IPS-NIHi7 (cell line): Measurements from ENCODE around the gene IBSP.

Experiments used
- DNase-seq: peaks from one replicate; pipeline ENCODE4 v3.0.0; 2012; ENCODE audit warnings: mixed read lengths; ENCODE audit errors: extremely low spot score

The IBSP gene

GRCh38 chr4:87799301-87800113 is at the start of gene IBSP:
IBSP (plus strand) TSS chr4:87799554; CDS start chr4:87802362, 2,808 bp downstream.
- no peak for DNase-seq

DNA sequence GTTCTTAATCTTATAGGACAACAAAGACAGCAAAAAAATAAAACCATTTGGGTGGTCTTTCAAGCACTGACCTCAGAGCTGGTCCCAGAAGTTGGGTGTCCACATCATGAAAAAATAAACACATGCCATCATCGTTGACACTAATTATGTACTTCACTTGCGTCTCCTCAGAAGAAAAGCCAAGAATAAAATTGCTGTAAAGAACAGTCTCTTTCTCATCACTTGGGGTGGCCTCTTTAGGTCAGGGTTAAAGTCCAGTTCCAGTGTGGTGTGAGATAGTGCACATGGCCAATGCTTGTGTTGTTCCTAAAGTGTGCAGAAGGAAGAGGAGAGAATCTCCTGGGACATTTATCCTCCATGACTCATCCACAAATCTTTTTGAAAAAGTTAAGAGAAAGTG is 49.5 kb upstream of the IBSP start:
- no peak for DNase-seq

DNA sequence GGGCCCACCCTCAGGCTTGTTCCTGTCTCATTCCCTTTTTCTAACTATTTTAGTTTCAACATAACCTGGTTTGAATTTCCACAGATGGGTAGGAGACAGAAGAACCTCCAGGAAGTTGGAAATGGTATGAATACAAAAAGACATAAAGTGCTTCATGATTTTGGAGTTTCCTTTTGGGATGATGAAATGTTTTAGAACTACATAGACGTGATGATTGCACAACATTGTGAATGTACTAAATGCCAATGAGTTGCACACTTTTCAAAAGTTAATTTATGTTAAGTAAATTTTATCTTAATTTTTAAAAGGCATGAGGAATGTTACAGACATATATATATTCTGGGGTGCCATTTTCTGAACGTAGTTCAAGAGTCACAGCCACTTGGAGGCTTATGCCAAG is 41.1 kb upstream of the IBSP start:
- no peak for DNase-seq

DNA sequence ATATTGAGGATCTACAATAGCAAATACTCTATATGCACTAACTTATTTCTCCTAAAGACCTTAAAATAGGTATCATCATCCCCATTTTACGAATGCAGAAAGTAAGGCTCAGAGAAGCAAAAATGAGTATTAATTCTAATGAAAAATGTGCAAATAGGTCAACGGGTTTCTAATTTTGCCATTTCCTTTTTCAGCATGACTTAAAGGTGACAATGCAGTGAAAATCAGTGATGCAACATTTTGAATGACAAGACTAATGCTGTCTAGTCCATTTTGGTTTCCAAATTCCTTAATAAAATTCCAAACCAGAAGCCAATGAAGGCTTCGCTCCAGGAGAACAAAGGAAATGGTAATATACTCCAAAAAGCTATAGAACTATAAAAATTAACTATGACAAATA is 37.0 kb upstream of the IBSP start:
- DNase-seq = no peak

GRCh38 chr4:87781569-87781968 is 17.8 kb upstream of the IBSP start:
- DNase-seq = no peak

- no peak for DNase-seq
These were observed 15.6 kb upstream of the IBSP start for GRCh38 chr4:87783781-87784180.

GRCh38 chr4:87785731-87786509 is 13.4 kb upstream of the IBSP start:
- no peak for DNase-seq

GRCh38 chr4:87802858-87803257 is 3.5 kb downstream of the IBSP start:
- DNase-seq = no peak

DNA sequence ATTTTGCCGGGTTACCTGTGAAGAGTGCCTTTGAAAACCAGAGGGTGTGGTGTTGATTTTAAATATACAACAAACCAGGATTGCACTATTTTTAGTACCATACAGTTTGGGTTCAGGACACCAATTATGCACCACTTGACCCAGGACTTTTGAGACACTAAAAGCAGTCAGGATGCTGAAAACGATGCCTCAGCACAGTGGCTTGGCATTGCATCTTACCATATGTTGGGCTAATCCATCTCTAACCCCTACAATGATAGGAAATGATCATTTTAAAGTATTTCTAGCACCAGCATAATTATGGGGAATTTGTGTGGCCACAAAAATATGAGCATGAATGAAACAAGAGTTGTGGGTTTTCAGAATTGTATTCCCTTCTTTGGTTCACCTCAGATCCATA is 4.1 kb downstream of the IBSP start:
- no peak for DNase-seq

DNA sequence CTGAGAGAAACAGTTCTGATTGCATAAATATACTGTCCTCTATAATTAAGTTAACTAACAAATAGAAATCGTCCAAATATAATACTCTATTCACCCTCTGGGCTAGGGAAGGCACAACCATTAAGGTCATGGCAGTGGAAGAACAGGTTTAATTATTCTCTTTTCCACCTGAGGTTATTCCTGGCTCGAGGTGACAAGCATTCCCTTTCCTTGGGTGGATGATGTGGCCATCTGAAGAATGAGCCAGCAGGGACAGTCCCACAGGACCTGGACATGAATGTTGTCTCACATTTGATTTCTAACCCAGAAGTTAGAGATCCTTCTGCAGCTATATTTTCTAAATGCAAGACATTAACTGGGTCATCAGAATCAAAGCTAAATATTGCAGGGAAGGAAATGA is 5.5 kb downstream of the IBSP start:
- no peak for DNase-seq

DNA sequence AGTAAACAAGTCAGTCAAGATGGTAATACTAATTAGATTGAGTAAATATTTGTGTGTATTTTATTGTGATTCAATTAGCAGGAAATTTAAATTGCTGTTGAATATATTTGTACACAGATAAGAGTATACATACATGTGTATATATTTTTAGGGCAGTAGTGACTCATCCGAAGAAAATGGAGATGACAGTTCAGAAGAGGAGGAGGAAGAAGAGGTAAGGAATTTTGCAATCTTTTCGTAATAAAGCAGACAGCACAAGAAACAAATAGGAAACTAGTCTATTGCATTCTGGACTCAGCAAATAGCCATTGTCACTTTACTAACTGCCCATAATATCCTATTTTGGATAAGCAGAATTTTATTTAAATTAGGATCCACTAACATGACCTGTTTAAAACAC is 6.6 kb downstream of the IBSP start:
- no peak for DNase-seq

DNA sequence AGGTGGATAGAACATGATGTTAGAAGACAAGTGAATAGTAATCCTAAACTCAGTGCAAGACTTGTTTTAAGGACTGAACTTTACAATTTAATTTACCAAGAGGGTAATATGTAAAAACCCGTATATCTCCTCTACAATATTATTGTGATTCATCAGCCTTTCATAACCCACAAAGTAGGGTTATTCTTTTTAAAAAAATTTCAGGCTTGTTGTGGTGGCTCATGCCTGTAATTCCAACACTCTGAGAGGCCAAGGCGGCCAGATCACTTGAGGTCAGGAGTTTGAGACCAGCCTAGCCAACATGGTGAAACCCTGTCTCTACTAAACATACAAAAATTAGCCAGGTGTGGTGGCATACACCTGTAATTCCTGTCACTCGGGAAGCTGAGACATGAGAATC is 7.2 kb downstream of the IBSP start:
- DNase-seq = no peak

DNA sequence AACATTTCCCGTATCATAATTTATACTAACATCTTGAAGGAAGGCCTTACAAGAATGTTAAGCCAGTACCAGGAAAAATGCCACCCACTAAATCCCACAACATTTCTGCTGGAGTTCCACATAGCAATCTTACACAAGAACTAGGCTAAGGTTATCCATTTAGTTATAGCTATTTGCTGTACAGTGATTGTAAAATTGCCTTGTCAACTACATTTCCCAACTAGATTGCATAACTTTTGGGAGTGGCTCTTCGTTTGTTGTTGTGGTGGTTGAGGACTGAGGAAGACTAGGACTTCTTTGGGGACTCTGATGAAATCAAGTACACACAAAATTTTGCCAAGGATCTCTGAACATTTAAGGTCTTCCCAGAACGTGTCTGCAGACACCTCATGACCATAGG is 8.0 kb downstream of the IBSP start:
- no peak for DNase-seq

DNA sequence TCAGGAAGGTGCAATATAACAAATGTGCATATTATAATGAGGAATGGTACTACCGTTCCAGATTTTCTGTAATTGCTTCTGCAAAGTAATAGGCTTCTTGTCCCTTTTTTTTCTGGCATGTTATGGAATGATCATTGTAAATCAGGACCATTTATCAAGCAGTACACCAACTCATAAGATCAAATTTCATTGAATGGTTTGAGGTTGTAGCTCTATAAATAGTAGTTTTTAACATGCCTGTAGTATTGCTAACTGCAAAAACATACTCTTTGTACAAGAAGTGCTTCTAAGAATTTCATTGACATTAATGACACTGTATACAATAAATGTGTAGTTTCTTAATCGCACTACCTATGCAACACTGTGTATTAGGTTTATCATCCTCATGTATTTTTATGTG is 12.6 kb downstream of the IBSP start:
- no peak for DNase-seq

- DNase-seq = peak; percentile 36
These were observed 20.0 kb downstream of the IBSP start for GRCh38 chr4:87819281-87819919.

GRCh38 chr4:87823200-87823599 is 23.8 kb downstream of the IBSP start:
- DNase-seq = no peak

DNA sequence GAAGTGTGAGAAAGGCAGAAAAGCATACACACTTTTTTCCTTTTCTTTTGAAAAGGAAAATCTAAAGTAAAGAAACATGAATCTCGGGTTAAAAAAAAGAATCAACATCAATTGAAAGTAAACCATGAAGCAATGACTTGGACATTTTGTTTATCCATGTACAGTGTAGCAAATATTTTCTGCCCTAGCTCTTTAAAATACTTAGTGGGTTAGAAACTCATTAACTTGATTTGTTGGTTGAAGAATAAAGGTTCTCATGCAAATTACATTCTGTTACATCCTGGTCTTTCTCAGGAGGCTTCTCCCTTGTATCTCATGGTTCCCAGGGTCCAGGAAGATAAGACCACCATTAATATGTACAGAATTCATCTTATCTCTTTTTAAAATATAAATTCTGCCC is 24.4 kb downstream of the IBSP start:
- DNase-seq = no peak

GRCh38 chr4:87824352-87824751 is 25.0 kb downstream of the IBSP start:
- no peak for DNase-seq

DNA sequence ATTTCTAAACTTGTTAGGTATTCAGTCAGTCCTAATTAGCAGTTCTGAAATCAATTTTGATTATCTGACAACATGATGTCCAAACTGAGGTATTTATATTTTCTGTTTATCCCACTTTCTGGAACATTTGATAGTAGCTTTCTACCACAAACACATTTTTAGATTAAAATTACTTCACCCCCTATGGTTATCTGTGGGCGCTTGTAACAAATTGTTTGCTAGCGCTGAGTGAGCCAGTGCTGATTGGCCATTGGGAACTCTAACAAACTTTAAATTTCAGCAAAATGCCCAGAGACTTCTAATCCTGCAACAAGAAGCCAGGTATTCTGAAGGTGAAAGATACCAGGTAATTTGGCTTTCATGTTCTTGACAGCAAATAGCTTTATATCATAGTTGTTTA is 33.3 kb downstream of the IBSP start, which contains the start of gene MEPE:
Gene MEPE (plus strand): TSS at position 301 of the 400 bp plus-strand sequence. CDS start 1,746 bp downstream, outside the sequence.
- no peak for DNase-seq

DNA sequence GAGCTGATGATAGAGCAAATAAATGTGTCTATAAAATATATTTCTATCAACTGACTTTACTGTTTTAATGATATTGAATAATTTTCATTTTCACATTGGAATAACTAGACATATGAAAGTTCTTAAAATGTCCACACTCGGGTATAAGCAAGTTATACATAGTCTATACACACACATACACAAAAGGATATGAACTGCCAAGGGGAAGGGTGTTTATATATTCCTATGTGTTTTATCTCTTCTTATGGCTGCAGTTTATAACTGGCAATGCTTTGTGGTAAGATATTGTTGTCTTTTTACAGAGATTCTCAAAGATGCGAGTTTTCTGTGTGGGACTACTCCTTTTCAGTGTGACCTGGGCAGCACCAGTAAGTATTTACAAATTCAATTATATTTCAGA is 35.0 kb downstream of the IBSP start:
- no peak for DNase-seq

- no peak for DNase-seq
These were observed 35.8 kb downstream of the IBSP start for GRCh38 chr4:87835197-87835596.

DNA sequence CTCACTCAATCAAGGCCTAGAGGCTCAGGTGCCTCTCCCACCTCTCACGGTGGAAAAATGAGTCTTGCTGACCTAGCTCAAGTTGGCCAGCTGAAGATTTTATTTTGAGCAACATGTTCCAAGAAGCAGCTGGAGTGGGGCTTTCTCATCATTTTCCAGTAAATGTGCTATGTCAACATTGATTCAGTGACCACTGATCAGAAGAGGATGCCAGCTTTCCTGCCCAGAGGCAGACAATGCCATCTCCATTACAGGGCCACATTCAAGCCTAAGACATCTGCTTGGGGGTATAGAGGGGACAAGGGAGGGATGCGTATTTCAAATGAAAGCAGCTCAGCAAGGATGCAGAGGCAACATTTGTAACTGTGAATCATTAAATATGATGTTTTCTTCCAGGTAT is 36.4 kb downstream of the IBSP start:
- no peak for DNase-seq

GRCh38 chr4:87838205-87838604 is 38.9 kb downstream of the IBSP start:
- DNase-seq = no peak
